ENCODE data around the gene OSBPL1A.
A peak's percentile ranks its signal among the peaks of the same experiment; 100 is the strongest.
"Not testable (repeated sequence)": the region's sequence is repeated elsewhere in the genome, so short reads cannot be mapped to it uniquely, and the experiment has no call there.

OSBPL1A gene

DNA sequence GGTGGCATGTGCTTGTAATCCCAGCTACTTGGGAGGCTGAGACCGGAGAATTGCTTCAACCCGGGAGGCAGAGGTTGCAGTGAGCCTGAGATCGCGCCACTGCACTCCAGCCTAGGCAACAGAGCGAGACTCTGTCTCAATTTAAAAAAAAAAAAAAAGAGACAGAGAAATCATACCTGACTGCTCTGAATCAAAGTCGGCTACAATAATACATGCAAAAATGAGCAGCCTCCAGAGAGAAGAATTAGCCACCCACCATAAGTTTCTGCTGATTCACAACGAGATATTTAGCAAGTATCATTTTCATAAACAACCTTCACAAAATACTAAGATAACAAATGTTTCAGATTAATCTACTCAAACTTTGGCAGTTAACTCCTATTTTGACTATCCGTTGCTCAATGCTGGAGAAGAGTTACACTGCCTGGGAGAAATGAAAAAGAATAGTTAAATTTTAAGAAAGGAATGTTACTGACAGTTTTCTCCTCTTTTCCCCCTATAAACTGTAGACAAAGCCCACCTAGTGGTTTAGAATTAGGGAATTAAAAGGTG is 1.5 kb downstream of the OSBPL1A start:
- DNase-seq = no peak

DNA sequence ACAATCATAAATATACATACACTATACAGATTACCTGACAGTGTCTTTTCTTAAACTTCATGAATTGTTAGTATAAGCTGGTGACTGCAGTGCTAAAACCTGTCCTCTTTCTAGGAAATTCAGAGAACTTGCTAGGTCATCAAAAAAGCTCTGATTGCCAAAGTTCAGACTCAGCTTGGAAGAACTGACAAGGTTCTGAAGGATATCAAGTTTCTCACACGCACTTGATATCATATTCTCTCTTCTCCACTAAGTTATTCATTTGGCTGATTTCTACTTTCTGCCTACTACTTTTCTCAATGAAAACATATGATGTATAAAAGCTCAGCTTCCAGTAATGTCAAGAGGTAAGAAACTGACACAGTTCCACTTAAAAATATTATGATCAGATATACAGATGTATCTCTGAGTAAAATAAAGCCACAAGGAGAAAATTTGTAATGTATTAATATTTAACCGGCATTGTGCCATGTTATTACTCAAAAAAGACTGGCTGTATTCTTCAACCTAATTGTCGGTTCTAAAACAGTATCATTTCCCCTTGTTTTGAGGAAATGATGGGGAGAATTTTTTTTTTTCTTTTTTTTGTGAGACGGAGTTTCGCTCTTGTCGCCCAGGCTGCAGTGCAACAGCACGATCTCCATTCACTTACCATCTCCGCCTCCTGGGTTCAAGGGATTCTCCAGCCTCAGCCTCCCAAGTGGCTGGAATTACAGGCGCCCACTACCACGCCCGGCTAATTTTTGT is 2.4 kb downstream of the OSBPL1A start:
- no peak for DNase-seq

DNA sequence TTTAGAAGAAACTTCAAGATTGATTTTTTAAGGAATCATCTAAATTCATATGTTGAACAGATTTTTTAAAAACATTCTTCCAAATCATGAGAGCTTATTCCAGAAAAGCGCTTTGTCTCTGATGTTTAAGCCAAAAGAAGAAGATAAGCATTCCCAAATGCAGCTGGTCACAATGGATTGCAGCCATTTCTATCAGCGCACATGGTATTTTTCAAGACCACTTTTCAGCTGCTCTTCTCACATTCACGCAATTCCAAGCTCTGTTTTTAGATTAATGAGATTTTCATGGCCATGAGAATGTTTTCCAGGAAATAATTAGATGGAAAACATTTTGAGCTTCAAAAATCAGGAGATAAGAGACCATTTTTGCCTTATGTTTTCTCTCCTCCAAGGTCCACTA is 8.7 kb downstream of the OSBPL1A start:
- no peak for DNase-seq

DNA sequence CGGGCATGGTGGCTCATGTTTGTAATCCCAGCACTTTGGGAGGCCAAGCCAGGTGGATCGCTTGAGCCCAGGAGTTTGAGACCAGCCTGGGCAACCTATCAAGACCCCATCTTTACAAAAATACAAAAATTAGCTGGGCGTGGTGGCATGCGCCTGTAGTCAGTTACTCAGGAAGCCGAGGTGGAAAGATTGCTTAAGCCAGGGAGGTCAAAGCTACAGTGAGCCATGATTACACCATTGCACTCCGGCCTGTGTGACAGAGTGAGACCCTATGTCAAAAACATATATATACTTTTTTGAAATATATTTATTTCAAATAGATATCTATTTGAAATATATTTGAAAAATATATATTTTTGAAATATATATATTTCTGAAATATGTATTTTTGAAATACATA is 10.9 kb downstream of the OSBPL1A start:
- DNase-seq = no peak

DNA sequence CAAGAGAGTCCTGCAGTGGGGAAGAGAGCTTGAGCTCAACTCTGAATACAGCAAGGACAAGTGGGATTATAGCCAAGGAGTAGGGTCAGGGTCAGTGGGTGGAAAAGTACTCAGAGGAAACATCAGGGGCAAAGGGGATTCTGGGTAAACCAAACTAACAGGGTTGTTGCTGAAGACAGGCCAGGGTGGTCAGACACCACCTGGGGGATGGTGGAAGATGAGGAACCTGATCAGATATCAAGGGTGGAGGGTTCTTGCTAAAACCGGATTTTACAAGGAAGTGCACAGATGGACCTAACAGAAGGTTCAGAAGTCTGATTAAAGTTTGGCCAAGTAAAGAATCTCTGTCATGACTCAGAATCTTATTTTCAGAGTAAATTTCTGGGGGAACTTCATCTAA is 16.5 kb downstream of the OSBPL1A start:
- no peak for DNase-seq

DNA sequence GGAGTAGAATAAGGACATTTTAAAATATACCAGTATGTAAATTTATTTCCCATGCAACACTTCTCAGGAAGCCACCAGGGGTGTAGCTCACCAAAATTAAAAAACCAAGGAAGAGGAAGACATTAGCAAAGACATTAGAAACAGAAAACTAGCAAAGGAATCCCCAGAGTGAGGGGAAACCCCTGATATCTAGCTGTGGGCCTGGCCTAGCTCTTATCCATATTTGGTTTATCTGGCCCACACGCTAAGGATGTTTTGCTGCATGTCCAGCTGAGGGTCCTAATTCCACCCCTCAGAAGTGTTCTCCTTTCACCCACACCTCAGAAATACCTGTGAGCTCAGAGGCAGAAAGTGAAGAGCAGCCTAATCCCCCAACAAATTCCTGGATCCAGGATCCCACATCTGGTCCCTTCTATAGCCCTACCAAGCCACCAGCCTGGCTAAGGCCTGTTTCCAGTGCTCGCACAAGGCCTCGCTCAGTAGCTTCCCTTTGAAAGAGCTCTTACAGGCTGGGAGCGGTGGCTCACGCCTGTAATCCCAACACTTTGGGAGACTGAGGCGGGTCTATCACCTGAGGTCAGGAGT is 17.4 kb downstream of the OSBPL1A start:
- DNase-seq = no peak

DNA sequence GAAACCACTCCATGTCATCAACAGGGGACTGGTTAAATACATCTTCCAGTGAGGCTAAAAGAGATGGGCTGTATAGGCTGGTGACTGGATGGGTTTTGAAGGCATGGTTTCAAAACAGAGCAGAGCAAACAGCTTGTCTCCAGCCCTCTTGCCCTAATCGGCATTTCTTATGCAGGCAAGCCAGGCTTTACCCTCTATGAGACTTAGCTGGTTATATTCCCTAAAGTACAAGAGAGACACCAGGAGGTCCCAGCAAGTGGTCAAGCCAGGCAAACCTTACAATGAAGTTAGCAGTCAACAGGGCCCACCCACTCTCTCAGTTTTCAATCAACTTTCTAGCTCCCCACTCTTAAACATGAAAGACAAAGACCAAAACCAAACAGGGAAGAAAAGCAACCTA is 19.0 kb downstream of the OSBPL1A start:
- no peak for DNase-seq

DNA sequence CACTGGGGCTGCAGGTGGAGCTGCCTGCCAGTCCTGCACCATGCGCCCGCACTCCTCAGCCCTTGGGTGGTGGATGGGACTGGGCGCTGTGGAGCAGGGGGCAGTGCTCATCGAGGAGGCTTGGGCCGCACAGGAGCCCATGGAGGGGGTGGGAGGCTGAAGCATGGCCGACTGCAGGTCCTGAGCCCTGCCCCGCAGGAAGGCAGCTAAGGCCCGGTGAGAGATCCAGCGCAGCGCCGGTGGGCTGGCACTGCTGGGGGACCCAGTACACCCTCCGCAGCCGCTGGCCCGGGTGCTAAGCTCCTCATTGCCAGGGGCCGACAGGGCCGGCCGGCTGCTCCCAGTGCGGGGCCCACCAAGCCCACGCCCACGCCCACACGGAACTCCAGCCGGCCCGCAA is 21.1 kb downstream of the OSBPL1A start:
- DNase-seq = not testable (repeated sequence)

DNA sequence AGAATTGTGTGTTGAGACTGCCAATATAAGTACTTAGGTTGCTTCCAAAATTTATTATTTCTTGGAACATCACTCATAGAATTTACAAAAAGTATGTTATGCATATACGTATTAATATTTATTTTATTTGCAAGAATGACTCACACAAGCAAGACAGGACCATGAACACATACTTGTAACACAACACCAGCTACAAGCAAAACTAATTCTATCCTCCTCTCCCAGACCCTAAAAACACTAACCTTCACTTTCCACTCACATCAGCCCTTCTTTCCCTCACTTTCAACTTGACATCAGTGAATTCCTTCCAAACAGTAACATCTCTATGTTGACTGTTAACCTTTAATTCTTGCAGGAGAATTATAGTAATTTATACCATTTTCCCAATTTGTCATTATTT is 24.3 kb downstream of the OSBPL1A start:
- no peak for DNase-seq

DNA sequence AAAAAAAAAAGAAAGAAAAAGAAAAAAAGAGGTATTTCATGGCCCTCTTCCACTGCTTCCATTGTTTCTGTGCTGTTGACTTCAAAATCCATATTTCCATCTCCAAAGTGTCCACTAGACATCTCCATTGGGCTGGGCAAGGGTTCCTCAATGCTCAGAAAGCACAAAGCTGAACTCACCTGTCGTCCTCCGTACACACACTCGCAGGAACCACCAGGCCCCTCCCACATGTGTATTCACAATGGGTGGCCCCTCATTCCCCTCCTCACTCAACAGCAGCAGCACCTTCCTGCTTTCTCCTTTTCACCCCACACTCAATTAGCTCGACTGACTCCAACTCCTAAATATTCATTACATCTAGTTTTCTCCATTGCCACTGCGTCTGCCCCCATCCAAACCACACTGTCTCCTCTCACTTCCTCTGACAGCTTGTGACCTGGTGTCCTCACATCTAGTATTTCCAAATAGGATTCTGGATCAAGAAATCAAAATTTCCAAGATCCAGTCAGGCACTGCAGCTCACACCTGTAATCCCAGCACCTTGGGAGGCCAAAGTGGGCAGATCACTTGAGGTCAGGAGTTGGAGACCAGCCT is 25.2 kb downstream of the OSBPL1A start:
- DNase-seq = no peak

DNA sequence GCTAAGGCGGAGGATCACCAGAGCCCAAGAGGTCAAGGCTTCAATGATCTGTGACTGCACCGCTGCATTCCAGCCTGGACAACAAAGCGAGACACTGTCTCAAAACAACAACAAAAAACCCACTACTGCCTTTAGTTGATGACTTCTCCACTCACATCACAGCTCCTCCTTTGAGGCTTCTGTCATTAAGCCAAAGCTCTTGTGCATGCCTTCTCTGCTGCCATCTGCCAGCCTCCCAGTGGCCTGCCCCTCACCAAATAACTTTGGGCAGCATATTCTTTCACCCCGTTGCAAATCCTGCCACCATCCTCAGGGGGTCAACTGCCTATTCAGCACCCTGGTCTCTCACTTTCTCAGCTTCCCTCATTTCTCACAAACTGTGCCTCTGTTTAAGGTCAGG is 27.5 kb downstream of the OSBPL1A start:
- no peak for DNase-seq

DNA sequence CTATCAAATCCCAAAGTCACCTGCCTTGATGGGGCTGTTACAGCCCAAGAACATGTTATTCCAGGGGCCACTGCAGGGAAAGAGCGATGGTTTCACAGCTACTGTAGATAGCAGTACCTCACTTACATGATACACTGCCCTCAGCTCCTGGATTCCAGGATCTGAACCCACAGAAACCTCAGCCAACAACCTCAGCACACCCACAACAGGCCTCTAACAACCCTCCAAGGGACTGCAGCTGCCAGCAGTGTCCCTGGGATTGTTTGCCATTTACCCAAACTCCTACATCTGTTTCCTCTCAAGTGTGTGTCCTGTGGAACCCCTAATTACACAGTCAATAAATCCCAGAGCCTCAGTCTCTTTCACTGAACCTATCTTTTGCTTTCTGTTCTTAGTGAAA is 28.2 kb downstream of the OSBPL1A start:
- no peak for DNase-seq

DNA sequence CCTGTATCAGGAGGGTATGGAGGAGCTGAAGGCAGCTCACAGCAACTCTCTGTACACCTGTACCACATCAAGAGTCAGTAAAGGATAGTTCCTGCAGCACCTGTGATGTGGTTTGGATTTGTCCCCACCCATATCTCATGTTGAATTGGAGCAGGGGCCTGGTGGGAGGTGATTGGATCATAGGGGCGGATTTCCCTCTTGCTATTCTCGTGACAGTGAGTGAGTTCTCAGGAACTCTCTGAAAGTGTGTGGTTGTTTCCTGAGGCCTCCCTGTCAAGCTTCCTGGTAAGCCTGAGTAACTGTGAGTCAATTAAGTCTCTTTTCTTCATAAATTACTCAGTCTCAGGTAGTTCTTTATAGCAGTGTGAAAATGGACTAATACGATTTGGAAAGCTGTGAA is 28.9 kb downstream of the OSBPL1A start:
- peak; percentile 60 for DNase-seq

DNA sequence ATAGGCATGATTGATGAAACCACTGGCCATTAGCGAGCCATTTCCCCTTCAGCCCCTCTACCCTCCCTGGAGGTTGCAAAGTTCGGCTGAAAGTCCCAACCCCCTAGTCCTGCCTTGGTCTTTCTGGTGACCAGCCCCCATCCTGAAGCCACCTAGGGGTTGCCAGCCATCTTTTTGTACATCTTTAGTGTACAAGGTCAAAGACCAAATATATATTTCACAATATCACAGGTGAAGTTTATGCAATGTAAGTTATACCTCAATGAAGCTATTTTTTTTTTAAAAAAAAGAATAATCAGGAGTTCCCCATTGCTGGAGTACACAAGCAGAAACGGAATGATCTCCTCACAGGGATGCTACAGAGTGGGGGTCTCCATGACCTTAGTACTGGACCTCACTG is 31.3 kb downstream of the OSBPL1A start:
- DNase-seq = no peak

DNA sequence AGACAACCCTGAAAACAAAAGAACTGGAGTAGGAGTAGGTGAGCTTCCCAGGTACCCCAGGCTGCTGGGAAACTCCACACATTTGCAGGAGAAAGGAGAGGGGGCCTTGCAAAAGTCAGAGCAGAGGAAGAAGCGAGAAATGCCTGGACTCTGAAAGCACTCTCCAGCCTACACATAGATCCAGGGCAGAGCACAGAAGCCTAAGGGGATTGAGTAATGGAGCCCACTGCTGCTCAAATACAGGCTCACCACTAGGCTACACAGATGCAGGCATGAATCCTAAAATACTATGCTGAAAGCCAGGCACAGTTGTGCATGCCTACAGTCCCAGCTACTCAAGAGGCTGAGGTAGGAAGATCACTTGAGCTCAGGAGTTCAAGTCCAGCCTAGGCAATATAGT is 33.4 kb downstream of the OSBPL1A start:
- DNase-seq = no peak

DNA sequence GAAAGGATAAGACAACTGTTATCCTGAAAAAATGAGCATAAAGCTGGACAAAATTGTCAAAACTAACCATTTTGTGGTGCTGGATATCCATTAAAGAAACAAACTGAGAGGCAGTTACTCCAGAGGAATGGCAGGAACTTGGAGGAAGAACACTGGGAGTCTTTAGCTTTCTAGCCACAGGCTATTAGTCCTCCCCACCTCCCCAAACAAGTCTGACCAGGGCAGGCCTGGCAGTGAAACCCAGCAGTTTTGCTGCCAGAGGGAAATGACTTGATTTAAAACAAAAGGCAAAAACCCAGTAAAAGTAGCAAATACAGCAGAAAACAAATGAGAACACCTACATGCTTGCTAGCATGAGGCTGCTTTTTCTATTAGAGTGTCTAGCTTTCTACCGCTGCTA is 34.9 kb downstream of the OSBPL1A start:
- no peak for DNase-seq

DNA sequence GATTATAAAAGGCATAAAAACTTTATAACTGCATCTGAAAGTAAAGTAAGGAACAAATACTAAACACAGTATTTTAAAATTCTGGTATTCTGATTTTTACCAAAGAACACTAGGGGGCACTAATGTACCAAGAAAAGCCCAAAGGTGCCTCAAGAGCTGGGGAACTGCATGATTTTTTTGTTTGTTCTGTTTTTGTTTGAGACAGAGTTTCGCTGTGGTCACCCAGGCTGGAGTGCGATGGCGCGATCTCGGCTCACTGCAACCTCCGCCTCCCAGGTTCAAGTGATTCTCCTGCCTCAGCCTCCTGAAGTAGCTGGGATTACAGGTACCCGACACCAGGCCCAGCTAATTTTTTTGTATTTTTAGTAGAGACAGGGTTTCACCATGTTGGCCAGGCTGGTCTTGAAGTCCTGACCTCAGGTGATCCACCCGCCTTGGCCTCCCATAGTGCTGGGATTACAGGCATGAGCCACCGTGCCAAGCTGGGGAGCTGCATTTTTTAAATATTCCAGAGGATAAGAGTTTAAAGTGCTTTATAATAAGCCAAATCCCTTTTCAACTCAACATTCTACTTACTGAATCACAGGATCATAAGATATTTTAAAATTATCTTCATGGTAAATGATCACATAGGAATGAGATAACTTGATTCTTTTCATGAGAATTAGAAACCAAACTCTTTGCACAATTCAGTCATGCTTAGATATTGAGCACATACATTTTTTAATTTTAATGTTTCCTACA is 37.7 kb downstream of the OSBPL1A start:
- not testable (repeated sequence) for DNase-seq

DNA sequence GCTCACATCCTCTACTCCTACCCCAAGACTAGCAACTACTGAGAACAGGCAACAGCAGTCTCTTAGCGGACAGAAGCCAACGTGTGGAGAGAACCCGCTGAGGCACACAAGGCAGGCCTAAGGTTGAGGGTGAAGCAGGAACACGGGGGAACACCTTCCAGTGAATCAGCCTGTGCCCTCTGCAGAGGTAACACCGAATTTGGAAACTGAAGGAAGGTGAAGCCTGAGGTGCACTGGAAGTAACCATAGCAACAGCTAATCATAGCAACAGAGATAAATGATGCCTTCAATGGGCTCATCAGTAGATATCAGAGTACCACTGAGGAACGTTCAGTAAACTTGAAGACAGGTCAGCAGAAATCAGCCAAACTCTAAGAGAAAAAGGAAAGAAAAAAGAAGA is 43.3 kb downstream of the OSBPL1A start:
- no peak for DNase-seq

DNA sequence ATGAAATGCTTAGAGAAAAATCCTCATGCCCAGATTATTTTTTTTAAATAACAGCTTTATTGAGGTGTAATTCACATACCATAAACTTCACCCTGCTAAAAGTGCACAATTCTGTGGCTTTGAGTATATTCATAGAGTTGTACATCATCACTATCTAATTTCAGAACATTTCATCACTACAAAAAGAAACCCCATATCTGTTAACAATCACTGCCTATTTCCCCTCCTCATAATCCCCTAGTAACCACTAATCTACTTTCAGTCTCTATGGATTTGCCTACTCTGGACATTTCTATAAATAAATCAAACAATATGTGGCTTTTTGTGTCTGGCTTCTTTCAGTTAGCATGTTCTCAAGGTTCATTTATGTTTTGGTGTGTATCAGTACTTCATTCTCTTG is 51.4 kb downstream of the OSBPL1A start:
- no peak for DNase-seq

DNA sequence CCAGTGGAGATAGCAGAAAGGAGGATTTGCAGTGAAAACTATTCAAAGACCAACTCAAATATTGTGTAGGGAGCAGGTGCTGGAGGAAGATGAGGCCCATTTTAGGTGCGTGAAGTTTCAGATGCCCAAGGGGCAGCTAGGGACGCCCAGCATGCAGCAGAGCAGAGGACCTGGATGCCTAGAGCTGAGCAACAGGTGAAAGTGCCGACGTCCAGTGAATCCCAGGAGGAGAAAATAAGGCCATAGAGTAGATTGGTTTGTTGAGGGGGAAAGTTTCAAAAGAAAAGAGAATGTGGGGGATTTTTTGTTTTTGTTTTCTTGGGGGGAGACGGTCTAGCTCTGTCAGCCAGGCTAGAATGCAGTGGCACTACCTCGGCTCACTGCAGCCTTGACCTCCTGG is 53.1 kb downstream of the OSBPL1A start:
- no peak for DNase-seq

DNA sequence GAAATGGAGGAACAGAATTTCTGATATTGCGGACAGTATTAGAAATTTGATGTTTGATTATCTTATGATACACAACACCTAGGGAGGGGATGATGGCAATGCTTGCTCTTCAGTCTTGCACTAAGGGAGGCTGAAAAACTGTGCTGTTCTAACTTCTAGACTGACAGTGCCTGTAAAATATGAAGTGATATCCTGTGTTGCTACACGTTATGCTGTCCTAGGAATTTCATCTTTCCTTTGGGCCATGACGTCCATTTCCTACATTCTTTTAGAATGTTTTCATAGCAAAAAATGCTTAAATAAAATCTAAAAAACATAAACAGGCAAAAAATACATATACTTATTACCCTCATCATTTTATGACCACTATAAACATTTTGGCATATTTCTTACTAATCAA is 55.3 kb downstream of the OSBPL1A start:
- no peak for DNase-seq

DNA sequence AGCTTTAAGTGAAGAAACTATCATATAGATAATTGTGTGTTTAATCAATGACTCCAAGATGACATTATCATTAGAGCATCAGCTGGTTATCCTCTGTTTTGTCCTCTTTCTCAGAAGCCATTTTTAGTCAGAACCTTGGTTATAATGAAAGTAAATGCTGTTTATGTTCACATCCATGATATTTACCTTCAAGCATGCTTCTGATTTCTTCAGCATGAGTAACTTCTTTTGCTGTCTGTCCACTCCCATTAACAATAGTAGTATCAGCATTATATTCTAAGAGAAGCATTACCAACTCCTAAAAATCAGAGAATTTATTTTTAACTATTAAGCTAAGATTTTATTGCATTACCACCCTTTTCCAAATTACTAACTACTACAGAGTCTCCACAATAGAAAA is 56.3 kb downstream of the OSBPL1A start:
- no peak for DNase-seq

DNA sequence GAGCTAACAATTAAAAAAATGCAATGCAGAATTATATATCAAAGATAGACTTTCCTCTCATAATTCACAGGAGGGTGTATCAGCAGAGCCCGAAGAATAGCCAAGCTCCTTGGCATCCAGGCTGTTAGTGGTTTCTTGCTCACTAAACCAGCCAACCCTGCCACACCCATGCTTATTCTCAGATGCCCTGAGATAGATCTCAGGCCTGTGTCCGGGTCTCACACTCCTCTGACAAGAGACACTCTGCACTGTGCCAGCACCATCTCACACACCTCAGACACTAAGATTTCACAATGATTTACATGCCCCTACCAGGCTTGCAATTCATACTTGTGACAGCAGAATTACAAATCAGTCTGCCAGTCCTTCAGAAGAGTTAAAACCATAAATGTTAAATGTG is 64.5 kb downstream of the OSBPL1A start:
- no peak for DNase-seq

DNA sequence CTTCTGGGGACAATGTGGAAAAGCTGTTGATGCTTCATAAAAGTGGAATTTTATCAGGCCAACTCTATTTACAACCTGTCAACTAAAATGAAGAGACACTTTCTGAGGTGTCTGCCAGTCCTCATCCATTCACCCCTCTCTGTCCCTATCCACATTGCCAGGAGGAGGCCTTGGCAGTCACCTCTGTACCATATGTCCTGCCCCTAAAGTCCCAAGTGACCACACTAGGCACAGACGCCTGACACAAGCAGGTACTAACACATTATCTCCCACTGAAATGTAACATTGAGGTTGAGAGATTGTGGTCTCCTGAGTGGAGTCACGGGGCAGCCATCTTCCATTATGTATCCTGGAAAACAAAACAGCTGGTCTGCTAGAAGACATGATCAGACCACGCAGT is 71.4 kb downstream of the OSBPL1A start:
- DNase-seq = no peak

All from activated naive CD4-positive, alpha-beta T cell treated with anti-CD3 and anti-CD28 coated beads, Interleukin-2, amount 50 U/mL, for 16 hours (primary cell).